HG03442 (cell line): ENCODE measurements around the gene RGL2.
"Not testable (repeated sequence)": the region's sequence is repeated elsewhere in the genome, so short reads cannot be mapped to it uniquely, and the experiment has no call there.

Source experiments
- ATAC-seq: cut with Tn5 transposase; IDR thresholded peaks from one replicate; pipeline ENCODE4 v1.9.1; 2021; ENCODE audit warnings: mild to moderate bottlenecking, moderate library complexity; ENCODE audit not compliant: unreplicated experiment

RGL2 gene

DNA sequence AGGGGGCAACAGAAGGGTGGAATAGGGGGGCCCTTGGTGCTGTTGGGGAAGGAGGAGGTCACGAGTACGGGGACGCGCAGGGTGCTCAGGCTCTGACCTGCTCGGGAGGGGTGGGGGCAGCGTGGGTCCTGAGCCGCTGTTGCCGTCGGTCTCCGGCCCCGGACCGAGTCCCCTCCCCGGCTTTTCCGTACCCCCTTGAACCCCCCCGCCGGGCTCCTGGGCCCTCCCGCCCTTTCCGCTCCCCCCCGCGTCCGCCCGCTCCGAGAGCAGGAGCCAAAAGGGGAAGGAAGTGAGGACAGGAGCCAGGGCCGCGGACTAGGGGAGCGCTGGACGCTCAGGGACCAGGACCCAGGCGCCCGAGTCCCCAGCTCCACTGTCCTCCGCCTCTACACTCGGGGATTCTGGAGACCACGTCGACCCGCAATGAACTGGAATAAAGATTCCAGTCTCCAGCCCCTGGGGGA is at the start of gene RGL2:
Gene RGL2, minus strand, starts transcription at position 170 of the 464 bp plus-strand sequence. CDS start 332 bp downstream, outside the sequence.
- ATAC-seq: peak; percentile 24

DNA sequence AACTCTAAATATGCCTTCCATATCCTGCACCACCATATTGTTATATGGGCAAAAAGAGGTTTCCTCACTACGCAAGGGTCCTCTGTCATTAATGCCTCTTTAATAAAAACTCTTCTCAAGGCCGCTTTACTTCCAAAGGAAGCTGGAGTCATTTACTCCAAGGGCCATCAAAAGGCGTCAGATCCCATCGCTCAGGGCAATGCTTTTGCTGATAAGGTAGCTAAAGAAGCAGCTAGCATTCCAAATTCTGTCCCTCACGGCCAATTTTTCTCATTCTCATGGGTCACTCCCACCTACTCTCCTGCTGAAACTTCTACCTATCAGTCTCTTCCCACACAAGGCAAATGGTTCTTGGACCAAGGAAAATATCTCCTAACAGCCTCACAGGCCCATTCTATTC is 49.1 kb upstream of the RGL2 start:
- ATAC-seq: no peak

- ATAC-seq: not testable (repeated sequence)
These were observed 48.2 kb upstream of the RGL2 start for GRCh38 chr6:33346972-33347371.

DNA sequence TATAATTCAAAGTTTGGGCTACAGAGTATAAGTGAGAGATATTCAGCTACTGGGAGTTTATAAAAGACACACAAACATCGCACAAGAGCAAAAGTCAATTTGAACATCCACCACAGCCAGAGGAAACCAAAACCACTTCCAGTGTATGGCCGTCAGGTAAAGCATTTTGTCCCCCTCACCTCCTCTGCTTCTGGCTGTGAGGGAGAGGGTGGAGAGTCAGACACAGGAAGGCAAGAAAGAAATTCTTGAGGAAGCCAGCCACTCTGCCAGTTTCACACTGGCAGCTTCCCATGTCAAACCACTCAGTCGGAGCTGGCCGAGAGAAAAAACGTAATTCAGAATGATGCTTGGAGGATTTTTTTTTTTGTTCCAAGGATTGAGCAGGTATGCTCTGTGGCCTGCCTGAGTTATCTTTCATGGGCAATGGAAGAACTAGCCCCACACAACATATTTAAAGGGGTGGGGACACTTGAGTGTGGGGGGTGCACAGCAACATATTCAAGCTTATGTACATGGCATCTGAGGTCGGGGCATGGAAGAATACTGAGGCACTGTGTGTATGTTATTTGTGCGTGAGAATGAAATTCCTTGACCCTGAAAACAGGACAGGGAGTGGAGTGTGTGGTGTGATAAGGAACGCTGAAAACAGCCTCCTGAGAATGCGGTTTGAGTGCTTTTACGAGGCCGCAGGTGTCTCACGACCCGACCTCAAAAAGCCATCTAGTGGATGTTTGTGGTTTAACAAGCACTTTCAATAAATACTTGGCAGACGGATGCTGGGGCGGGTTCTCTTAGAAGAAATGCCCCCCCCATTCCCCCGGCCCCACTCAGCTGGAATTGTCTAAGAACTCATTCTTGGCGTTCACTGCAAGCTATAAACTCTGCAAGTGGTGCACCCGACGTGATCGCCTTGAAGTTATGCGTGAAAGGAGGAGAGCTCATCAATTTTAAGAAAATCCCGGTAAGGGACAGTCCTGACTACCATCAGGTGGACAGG is 46.3 kb upstream of the RGL2 start:
- ATAC-seq: no peak

DNA sequence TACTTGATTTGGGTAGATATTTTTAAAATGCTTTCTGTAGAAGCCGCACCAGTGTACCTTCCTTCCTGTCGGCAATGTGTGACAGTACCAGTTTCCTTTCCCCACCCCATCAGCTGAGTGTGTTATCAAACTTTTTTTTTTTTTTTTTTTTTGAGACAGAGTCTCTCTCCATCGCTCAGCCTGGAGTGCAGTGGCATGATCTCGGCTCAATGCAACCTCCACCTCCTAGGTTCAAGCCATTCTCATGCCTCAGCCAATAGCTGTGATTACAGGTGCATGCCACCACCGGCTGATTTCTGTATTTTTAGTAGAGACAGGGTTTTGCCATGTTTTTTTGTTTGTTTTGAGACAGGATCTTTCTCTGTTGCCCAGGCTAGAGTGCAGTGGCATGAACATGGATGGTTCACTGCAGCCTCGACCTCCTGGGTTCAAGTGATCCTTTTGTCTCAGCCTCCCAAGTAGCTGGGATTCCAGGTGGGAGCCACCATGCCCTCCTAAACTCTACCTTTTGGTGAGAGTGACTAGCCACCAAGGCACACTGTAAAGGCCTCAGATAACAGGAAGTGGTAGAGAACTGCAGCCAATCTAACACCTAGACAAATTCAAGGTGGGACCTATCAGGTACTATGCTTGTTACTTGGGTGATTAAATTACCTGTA is 45.3 kb upstream of the RGL2 start:
- no peak for ATAC-seq

- not testable (repeated sequence) for ATAC-seq
These were observed 44.8 kb upstream of the RGL2 start for GRCh38 chr6:33343606-33343952.

DNA sequence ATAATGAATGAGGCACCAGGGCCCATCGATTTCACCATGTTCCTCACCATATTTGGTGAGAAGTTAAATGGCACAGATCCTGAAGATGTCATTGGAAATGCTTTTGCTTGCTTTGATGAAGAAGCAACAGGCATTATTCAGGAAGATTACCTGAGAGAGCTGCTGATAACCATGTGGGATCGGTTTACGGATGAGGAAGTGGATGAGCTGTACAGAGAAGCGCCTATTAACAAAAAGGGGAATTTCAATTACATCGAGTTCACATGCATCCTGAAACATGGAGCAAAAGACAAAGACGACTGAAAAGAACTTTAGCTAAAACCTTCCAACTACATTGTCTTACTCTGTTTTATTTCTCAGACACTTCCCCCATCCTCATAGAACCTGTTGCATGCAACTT is 40.5 kb upstream of the RGL2 start:
- ATAC-seq: no peak

DNA sequence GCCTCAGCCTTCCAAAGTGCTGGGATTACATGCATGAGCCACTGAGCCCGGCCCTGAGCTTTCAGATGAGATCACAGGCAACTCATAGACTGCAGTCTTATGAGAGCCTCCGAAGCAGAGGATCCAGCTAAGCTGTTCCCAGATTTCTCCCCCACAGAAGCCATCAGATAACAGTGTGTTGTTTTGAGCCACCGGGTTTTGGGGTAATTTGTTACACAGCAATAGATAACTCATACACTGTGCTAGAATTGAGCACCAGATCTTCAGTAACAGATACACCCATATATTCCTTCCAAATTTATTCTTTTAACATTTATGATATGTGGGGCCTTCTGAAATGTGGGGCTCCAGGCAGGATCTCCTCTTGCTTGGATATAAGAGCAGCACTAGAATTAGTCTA is 37.8 kb upstream of the RGL2 start:
- ATAC-seq: no peak

GRCh38 chr6:33335916-33336315 is 37.2 kb upstream of the RGL2 start:
- no peak for ATAC-seq

- ATAC-seq: no peak
These were observed 34.9 kb upstream of the RGL2 start for GRCh38 chr6:33333666-33334065.

GRCh38 chr6:33330736-33331135 is 32.0 kb upstream of the RGL2 start:
- no peak for ATAC-seq

DNA sequence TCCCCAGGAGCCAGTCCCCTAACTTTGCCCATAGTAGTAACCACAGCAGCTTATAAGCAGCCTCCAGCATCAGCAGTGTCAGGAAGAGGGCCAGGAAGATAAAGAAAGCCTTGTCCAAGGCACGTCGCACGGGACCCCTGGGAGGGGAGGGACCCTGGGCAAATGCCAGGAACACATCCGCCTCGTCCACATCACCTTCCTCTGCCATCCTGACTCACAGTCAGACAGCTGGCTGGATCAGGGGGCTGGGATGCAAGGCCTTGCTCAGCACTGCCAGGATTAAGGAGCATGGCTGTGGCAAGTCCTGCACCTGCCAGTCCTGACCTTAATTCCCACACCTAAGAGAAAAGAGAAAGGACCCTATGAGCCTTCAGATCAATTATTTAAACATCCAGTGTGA is 30.3 kb upstream of the RGL2 start:
- ATAC-seq: no peak

- no peak for ATAC-seq
These were observed 25.4 kb upstream of the RGL2 start for GRCh38 chr6:33324125-33324524.

- ATAC-seq: no peak
These were observed 24.8 kb upstream of the RGL2 start for GRCh38 chr6:33323623-33323948.

DNA sequence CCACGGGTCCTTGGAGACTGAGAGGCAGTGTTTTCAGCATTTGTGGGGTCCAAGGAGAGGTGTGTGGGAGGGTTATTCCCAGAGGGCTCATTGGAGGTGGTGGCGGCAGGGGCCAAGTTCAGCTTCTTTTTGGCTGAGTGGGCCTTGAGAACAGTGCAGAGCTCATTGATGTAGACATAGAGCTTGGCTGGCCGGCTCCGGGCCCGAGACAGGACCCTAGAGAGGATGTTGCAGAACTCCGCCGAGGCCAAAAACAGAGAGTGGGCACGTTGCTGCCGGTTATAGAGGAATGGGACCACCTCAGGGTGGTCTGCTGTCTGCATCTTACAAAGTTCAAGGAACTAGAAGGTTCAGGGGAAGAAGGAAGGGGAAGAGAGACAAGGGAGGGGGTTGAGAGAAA is 22.5 kb upstream of the RGL2 start:
- no peak for ATAC-seq

DNA sequence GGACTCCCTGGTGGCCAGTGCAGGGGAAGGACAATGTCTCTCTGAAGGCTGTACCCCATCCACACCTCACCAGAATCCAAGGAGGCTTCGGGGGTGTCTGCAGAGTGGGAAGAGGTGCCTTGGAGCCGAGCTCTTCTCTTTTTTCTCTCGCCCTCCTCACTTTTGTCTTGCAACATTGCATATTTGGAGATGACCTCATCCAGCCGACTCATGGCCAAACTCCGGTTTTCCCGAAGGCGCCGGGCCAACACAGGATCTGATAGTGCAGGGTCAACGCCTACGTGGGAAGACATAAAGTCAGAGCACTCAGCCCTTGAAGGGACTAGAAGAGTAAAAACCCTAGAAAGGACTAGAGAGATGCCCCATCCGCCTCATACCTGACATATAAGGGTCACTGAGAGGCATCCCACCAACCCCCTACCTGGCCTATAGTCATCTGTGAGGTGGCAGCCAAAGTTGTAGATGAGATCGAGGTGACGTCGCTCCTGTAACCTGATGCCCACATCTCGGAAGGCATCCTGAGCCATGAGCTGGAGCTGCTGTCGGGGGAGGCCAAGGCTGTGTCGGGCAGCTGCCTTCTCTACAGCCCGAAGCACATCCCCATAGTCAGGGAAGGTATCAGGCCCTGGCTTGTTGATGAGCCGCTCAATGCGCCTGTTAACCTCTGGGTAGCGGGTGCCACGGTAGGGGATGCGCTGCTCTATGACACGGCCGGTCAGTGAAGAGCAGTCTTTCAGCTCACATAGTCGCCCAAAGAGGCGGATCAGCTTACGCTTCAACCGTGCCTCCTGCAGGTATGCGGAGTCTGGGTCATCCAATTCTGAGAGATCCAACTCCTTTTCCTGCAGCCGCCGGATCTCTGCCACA is 21.8 kb upstream of the RGL2 start:
- ATAC-seq: no peak

- ATAC-seq: no peak
These were observed 21.2 kb upstream of the RGL2 start for GRCh38 chr6:33319939-33320314.

DNA sequence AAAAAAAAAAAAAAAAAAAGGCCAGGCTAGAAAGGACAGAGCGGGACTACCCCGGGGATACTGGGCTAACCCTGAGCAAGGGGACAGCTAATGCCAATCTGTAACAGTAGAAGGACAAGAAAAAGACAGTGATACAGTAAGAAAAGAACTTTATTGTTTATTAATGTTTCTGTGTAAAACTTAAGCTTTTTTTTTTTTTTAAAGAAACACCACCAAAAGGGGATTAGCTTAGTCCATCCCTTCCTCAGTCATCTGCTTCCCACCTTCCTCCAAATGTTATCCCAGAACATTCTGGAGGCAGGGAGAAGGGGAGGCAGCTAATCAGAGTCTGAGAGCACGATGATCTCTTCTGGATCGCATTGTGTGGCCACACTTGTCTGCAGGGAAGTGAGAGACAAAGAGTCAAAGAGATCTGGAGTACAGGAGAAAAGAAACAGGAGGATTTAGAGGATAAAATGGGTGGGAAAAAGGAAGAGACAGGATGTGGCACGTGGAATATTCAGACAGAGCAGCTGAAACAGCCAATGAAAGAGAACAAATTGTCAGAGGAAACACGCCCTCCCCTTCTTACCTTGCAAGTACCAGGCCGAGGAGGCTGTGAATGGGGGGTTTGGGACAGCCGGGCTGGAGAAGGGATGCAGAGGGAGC is 19.8 kb upstream of the RGL2 start:
- no peak for ATAC-seq

- peak; percentile 35 for ATAC-seq
These were observed 19.1 kb upstream of the RGL2 start, which contains the start of gene ZBTB22 for GRCh38 chr6:33317669-33318425. Gene ZBTB22, minus strand, starts transcription at chr6:33317744. Its CDS starts 828 bp downstream, at chr6:33316916.

DNA sequence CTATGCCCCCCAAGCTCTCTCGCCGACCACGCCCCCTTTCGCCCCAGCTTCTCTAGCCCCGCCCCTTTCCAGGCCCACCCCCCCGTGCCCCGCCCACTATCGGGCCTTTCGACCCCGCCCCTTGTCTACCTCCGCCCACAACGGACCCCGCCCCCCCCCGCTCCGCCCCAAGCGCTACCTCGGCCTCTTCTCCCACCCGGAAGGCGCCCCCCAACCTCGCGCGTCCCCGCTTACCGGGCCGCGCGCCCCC is 18.6 kb upstream of the RGL2 start:
- no peak for ATAC-seq
